Natural killer cell (primary cell): ENCODE measurements around the gene PLIN1. TPM values are rescaled to one million over a fixed set of nuclear protein-coding genes. Genes with fewer than 3 reads are reported as not detected.

Experiments
- ATAC-seq, 3 donors: fragments of 150-1000 bp in 2 of 3; fragments of 200-7000 bp in 1 of 3; cut with Tn5 transposase; 1 replicate in 1 of 3; 2 replicates in 2 of 3; pipeline ENCODE4 v1.10.0; 2021; ENCODE audit warnings: mild to moderate bottlenecking in 2 of 3, moderate library complexity in 2 of 3
- DNase-seq, 2 donors: peaks; one replicate each; pipeline versions ENCODE4 v3.0.0 to v3.0.0-alpha.2; 2013 to 2021; ENCODE audit warnings: mixed read lengths in 1 of 2
- H3K27ac ChIP-seq: one replicate; pipeline ENCODE4 v1.5.1; 2013; ENCODE audit warnings: mild to moderate bottlenecking, low read length
- H3K27me3 ChIP-seq: one replicate; pipeline ENCODE4 v1.6.1; 2013; ENCODE audit warnings: low read length; ENCODE audit not compliant: control insufficient read depth, insufficient read depth
- H3K36me3 ChIP-seq: one replicate; pipeline ENCODE4 v1.6.1; 2013; ENCODE audit warnings: low read length; ENCODE audit not compliant: control insufficient read depth, insufficient read depth
- H3K4me1 ChIP-seq: one replicate; pipeline ENCODE4 v1.6.1; 2013; ENCODE audit warnings: low read length; ENCODE audit not compliant: control insufficient read depth, insufficient read depth
- H3K4me3 ChIP-seq: one replicate; pipeline ENCODE4 v1.5.1; 2013; ENCODE audit warnings: low read length
- H3K9me3 ChIP-seq: one replicate; pipeline ENCODE4 v1.6.1; 2013; ENCODE audit warnings: low read length; ENCODE audit not compliant: control insufficient read depth, insufficient read depth
- H3K27ac Mint-ChIP-seq, 2 donors: one replicate each; pipeline ENCODE4 v1.8.0; 2022; ENCODE audit warnings: mild to moderate bottlenecking in 2 of 2, mixed read lengths in 2 of 2, moderate library complexity in 1 of 2
- H3K27me3 Mint-ChIP-seq, 2 donors: one replicate each; pipeline ENCODE4 v1.8.0; 2022; ENCODE audit warnings: low read depth in 2 of 2, mixed read lengths in 2 of 2
- H3K36me3 Mint-ChIP-seq: one replicate; pipeline ENCODE4 v1.8.0; 2022; ENCODE audit warnings: mixed read lengths
- H3K4me1 Mint-ChIP-seq, 2 donors: one replicate each; pipeline ENCODE4 v1.8.0; 2022; ENCODE audit warnings: mixed read lengths in 2 of 2
- H3K4me3 Mint-ChIP-seq: one replicate; pipeline ENCODE4 v1.8.0; 2022; ENCODE audit warnings: mild to moderate bottlenecking, moderate library complexity, mixed read lengths
- H3K9me3 Mint-ChIP-seq, 2 donors: one replicate each; pipeline ENCODE4 v1.8.0; 2022; ENCODE audit warnings: mixed read lengths in 2 of 2
- CTCF ChIP-seq: fragments of 200-600 bp; IDR thresholded peaks from one replicate; pipeline ENCODE4 v1.8.0; 2022; ENCODE audit warnings: antibody characterized with exemption
- WGBS: methylation state at CpG from one replicate; pipeline ENCODE4 v1.1.7; 2013; ENCODE audit warnings: missing lambda C conversion rate; ENCODE audit not compliant: insufficient coverage; 5-methylcytosine and 5-hydroxymethylcytosine counted together
- intact Hi-C: fragments of 100-400 bp; cut with micrococcal nuclease; formaldehyde crosslinking; loops from one replicate; pipeline ENCODE4 v1.14.2; 2022
- total RNA-seq, 4 donors: library from RNA; stranded (reverse); fragments of 120-200 nt in 1 of 4; gene quantifications; one replicate each; pipeline versions ENCODE4 v1.2.3 to v1.2.4, GENCODE V29; 2013 to 2022

The PLIN1 gene
- total RNA-seq, 3 donors from 2014 or later (not counting 1 experiment from before 2014, with no cell fraction given) = 0.40 to 0.75 (median 0.66) TPM

DNA sequence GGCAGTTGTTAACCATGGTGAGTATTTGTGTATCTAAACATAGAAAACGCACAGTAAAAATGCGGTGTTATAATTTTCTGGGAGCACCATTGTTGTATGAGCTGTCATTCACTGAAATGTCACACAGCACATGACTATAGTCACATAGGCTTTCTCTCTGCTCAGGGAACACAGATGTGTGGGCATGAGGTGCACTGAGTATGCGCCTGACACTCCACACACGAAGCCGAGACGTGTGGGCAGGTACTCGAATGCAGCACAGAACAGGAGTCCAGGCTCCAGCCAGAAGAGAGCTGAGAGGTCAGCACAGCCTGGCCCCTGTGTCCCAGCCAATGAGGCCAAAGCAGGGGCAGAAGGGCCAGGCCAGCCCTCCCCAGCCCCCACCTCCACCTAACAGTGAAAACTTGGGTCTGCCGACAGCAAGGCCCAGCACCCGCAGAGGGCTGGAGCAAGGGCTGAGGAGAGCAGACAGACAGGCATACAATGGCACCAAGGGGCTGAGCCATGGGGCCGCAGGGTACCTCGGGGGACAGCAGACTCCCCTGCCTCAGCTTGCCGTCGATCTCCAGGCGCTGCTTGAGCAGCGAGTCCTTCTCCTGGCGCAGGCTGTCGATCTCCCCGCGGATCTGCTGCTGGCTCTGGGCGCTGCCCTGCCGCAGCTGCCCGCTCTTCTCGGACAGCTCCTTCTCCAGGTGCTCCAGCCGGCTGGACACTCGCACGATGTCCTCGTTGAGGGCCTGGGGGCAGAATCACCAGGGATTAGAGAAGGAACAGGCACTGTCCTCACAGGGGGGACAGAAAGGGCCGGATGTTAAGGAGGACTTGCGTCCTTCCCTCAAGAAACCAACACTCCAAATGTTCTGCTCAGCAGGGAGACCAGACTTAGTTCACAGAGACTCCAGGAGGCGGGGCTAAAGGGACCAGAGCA is 47.9 kb downstream of the PLIN1 start:
- Histone ChIP-seq H3K27me3 (no peaks in the 10 kb centered on the region), H3K4me3 (no peak overlapping the region), H3K9me3 (no peaks in the 10 kb centered on the region), H3K27ac (no peak overlapping the region), H3K36me3 (no peaks in the 10 kb centered on the region), H3K4me1 (no peaks in the 10 kb centered on the region)
- no peaks in the 10 kb centered on the region for H3K27me3 Mint-ChIP-seq
- intact Hi-C loops = no loop called here
- no peaks in the 10 kb centered on the region for H3K4me1 Mint-ChIP-seq
- H3K4me3 Mint-ChIP-seq = no peak overlapping the region
- H3K27ac Mint-ChIP-seq = no peak overlapping the region
- no peaks in the 10 kb centered on the region for H3K9me3 Mint-ChIP-seq
- TF ChIP-seq CTCF = no peak
- DNase-seq = no peak
- WGBS = 95% methylated on average over 30 of the region's 30 CpGs
- no peaks in the 10 kb centered on the region for H3K36me3 Mint-ChIP-seq
- ATAC-seq = no peak

DNA sequence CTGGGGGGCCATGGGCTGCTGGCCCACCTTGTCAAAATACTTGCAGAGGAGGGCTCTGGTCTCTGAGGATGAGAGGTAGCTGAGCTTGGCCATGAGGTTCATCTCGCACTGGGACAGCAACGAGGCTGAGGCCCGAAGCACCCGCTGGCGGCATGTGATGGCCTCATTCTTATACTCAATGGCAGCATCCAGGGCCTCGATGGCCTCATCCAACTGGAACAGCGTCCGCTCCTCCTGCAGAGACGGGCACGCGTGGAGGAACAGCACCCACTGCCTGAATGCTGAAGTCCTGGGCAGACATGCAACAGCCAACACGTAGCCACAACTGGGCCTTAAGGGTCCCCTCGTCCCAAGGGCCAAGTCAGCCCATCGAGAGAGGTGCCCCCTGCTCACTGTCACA is 48.9 kb downstream of the PLIN1 start:
- Mint-ChIP-seq H3K27ac (no peak overlapping the region), H3K4me1 (no peaks in the 10 kb centered on the region), H3K4me3 (no peak overlapping the region), H3K9me3 (no peaks in the 10 kb centered on the region), H3K27me3 (no peaks in the 10 kb centered on the region), H3K36me3 (no peaks in the 10 kb centered on the region)
- Histone ChIP-seq H3K4me3 (no peak overlapping the region), H3K4me1 (no peaks in the 10 kb centered on the region), H3K36me3 (no peaks in the 10 kb centered on the region), H3K9me3 (no peaks in the 10 kb centered on the region), H3K27ac (no peak overlapping the region), H3K27me3 (no peaks in the 10 kb centered on the region)
- DNase-seq (no peak), ATAC-seq (no peak)
- TF ChIP-seq CTCF = no peak
- WGBS = 94% methylated on average over 14 of the region's 14 CpGs
- intact Hi-C loops = no loop called here

- no peaks in the 10 kb centered on the region for H3K27me3 Mint-ChIP-seq
- DNase-seq (no peak), ATAC-seq (no peak)
- no peaks in the 10 kb centered on the region for H3K9me3 Mint-ChIP-seq
- H3K27ac ChIP-seq = no peak overlapping the region
- H3K4me1 ChIP-seq = no peaks in the 10 kb centered on the region
- intact Hi-C loops = no loop called here
- no peaks in the 10 kb centered on the region for H3K36me3 ChIP-seq
- H3K4me3 Mint-ChIP-seq = no peak overlapping the region
- H3K4me3 ChIP-seq = no peak overlapping the region
- no peak for TF ChIP-seq CTCF
- no peaks in the 10 kb centered on the region for H3K27me3 ChIP-seq
- H3K9me3 ChIP-seq = no peaks in the 10 kb centered on the region
- WGBS = 89% methylated on average over 5 of the region's 5 CpGs
- H3K4me1 Mint-ChIP-seq = no peaks in the 10 kb centered on the region
- H3K36me3 Mint-ChIP-seq = no peaks in the 10 kb centered on the region
- no peak overlapping the region for H3K27ac Mint-ChIP-seq
These were observed 49.3 kb downstream of the PLIN1 start for GRCh38 chr15:89629829-89630228.
